Activated CD4-positive, alpha-beta T cell treated with anti-CD3 and anti-CD28 coated beads, Interleukin-2, Interleukin-6, amounts not matched to agents 100 ng/mL and 50 ng/mL, durations not matched to agents 16 hours and 8 hours (primary cell): Measurements from ENCODE around the gene SQSTM1.

ENCODE experiments used
- DNase-seq: peaks from one replicate; pipeline ENCODE4 v3.0.0-alpha.2; 2020

SQSTM1 gene

DNA sequence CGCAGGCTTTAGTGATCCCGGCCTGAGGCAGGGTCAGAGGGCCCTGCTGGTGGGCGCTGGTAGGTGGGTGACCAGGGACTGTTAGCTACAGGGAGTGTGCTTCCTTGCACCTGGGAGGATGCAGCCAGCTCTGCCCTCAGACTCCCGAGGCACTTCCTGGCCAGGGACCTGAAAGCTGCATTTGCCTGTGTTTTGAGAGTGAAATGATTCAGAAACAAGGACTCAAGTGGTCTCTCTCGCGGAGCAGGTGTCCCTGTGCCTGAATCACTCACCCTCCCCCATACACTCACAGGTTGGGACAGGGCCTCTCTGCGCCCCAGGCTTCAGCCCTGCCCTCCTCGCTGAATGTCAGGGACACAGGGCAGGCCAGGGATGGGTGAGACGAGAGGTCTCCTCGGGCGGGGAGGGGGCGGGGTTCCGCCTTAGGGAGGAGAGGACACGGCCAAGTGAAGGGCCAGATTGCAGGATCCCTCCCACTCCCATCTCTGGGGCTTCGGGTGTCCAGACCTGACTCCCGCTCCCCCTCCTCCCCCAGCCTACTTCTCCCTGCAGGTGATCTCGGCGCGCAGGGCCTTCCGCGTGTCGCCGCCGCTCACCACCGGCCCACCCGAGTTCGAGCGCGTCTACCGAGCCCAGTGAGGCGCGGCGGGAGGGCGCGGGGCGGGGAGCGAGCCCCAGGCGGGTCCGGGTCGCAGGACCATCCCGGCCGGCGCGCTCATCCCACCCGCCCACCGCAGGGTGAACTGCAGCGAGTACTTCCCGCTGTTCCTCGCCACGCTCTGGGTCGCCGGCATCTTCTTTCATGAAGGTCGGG is 25.4 kb upstream of the SQSTM1 start:
- no peak for DNase-seq

DNA sequence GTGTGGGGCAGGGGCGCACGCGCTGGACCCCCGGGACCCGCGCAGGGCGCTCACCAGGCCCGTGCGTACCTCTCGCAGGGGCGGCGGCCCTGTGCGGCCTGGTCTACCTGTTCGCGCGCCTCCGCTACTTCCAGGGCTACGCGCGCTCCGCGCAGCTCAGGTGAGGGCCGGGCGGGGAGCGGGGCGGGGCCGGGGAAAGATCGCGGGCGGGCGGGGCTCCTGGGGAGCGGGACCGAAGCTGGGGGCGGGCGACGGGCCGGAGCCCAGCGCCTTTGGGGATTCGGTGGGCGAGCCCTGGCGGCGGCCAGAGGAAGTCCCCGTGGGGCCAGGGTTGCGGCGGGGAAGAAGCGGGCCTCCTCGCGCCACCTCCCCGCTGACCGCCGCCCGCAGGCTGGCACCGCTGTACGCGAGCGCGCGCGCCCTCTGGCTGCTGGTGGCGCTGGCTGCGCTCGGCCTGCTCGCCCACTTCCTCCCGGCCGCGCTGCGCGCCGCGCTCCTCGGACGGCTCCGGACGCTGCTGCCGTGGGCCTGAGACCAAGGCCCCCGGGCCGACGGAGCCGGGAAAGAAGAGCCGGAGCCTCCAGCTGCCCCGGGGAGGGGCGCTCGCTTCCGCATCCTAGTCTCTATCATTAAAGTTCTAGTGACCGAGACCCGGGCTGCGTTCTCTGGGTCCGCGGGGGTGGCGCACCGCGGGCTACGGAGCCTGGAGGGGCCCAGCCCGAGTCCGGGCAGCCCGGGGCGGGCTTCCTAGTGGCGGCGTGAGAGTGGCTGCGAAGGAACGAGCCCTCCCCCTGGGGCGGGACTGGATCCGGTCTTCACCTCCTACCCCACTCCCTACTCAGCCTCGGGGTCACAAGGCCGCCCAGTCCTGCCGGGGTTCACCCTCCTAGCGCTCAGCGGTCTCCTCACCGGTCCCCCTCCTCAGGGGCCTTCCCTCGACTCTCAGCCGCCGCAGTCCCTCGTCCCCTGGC is 24.6 kb upstream of the SQSTM1 start:
- peak; percentile 75 for DNase-seq

DNA sequence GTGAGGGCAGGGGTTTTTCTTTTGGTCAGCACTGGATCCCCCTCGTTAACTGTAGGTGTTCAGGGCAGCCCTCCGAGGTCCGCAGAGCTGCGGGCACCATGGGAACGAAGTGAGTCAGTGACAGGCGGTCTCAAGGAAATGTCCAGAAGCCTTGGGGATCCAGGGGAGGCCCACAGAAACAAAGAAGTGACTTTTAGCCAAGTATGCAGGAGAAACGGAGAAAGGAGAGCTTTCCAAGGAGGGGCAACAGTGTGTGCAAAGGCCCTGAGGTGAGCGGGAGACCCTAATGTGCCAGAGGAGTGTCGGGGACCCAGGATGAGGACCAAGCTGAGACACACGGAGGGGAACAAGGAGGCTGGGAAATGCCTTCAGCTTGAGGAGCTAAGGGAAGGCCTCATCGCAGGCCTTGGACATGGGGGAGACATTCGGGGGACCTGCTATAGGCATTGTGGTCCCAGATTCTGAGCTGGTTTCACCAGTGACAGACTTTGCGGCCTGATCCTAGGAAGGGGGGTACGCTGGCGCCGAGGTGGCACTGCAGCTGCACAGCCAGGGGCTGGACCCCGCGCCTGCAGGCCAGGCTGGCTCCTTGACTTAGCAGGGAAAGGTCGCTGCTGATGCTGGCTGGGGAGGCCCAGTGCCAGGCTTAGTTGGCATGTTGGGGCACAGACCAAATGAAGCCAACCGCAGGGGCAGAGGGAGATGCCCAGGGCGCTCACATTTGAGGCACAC is 23.7 kb upstream of the SQSTM1 start:
- DNase-seq, result no peak

DNA sequence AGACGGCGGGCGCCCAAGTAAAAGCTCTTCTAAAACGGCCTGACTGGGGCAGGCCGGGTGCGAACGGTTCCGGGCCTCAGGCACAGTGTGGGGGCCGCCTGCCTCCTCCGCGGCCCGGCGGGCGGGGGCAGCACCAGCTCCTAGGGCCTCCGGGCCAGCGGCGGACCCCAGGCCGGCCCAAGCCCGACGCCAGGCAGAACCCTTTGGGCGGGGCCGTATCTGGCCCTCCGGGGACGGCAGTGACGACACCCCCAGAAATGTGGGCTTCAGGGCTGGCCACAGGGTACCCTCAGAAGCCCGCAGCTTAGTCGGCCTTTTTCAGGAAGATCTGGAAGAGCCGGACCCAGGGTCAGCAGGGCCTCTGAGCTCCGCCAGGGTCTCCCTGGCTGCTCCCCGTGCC is 23.0 kb upstream of the SQSTM1 start:
- no peak for DNase-seq

DNA sequence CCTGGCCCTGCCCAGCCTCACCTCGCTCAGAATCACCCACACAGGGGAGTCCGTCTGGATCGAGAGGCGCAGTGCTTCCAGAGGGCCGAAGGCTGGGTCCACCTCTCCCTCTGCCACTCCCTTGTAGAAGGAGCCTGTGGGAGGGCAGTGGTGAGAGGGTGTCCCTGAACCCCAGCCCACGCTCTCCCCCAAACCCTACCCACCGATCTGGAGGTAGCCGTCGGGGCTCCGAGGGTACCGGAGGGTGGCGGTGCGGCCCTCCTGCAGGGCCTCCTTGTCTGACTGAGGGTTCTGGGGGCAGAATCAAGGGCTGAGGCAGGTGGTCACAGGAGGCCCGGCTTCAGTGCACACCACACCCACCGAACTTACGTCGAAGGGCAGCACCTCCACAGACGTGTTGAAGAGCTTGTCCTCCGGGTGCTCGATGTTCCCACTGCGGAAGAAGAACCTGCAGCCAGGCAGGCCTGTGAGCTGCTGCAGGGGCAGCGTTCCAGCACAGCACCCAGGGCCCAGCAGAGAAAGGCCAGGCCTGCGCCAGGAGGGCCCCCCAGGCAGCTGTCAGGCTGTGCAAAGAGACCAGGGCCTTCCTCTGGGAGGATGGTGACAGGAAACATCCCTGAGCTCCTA is 22.4 kb upstream of the SQSTM1 start:
- DNase-seq, result no peak

DNA sequence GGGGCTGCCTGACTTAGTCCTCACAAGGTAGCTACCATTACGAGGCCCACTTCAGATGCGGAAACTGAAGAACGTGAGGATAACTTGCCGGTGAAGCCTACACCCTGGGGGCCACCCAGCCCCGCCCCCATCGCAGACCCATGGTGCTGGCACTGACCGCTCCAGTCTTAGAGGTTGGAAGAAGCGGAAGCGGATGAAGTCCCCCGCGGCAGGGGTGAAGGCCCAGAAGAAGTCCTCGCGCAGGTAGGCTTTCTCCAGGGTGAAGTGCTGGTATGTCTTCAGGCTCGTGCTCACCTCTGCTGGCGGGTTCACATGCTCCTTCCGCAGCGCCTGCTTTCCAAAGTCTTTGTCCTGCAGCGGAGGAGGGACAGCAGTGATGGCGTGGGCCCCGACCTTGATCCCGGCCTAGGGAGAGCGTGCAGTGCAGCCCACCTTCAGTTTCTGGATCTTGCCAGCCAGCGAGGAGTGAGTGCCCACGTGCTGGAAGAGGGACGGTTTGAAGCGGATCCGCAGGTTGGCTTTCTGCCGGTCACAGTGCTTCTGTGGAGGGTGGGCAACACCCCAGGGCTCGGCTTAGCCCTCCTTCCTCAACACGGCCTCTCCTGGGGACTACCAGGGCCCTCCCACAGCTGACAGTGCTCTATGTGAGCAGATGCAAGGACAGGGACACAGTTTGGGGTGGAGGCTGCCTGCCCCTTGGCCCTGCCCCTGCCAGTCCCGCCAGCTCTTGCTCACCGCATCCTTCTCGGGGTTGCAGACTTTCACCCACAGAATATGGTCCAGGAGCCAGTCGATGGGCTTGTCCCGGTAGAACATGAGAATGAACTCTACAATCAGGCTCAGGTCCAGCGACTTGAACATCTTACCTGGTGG is 21.7 kb upstream of the SQSTM1 start:
- no peak for DNase-seq

DNA sequence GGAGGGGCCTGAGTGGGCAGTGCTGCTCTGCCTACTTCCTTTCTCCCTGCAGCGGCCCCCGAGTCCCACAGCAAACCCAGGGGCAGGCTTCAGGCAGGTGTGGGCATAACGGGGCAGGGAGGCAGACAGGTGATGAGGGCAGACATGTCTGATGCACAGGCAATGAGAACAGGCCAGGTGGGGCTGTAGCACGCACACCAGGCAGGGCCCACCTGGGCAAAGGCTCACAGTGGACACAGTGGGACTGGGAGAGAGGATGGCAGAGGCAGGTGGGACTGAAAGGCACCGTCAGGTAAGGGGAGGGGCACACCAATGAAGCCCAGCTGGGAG is 21.1 kb upstream of the SQSTM1 start:
- no peak for DNase-seq

DNA sequence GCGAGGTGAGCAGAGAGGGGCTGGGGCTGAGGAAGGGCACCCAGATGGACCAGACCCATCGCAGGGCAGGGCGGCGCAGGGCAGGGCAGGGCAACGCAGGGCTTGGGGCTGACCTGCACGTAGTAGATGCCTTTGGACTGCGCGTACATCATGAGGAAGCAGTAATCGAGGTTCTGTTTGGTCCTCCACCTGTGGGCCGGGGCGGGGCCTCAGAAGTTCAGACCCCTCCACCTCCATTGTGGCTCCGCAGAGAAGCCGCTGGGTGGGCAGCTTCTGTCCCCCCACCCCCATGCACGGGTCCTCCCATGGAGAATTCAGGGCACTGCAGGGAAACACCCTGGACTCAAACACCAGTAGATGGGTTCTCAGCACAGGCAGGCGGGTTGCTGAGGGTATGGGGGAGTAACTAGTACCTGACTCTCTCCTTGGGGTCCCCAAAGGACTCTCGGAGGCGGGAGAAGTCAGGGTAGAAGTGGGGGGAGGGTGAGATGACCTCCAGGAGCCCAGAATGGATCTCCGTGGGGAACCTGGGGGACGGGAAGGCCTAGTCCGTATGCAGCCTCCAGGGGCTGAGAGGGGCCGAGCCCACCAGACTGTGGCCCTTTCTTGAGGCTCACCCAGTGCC is 20.5 kb upstream of the SQSTM1 start:
- no peak for DNase-seq

DNA sequence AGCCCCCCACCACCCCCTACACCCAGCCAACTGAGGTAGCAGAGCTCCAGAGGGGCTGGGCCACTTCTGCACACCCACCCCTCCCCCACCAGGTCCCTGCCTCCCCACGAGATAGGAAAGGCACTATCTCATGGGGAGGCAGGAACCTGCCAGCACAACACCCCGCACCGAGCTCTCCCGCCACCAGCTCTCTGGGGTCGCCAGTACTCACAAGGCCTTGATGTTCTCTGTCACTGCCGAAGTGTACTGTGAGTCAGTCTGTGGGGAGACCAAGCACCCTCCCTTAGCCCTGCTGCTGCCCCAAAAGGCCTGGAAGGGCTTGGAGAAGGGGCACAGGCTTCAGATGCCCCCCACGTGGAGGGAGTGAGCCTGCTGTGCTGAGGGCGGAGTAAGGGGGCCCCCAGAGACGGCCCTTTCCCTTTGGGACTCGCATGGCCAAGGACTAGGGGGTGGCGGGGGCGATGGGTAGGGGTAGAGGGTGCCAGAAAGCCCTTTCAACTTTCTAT is 20.0 kb upstream of the SQSTM1 start:
- DNase-seq, result no peak

DNA sequence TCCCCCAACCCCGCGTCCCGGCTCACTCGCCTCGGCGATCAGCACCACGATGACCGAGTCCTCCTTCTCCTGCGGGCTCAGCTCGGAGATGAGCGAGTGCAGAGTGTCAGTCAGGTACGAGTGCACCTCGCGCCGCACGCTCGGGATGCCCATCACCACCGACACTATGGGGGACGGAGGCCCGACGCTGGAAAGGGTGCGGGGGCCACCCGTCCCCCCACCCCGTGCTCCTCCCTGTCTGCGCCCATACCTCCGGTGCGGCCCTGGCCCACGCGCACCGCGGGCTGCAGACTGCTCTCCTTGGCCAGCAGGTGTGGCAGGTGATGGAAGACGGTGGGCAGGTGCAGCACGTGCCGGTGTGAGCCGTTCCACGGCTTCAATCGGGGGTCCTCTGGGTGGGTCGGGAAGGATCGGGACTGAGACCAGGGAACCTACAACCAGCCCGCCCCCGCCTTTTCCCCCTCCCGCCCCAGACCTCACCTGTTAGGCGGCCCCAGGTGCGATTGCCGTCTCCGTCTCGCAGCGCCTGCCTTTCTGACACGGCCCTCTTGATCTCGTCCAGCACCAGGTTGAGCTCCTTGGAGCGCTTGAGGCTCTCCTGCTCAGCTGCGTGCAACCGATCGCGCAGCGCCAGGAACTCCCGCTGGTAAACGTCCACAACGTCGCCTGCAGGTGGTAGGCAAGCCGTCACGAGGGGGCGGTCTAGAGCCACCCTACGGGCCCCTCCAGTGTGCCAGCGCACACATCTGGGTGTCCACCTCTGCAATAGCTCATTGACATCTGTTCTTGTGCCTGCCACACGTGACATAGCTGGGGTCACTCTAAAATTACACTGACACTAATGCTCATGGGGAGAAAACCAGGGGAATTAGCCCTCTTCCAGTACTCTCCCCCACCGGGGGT is 19.1 kb upstream of the SQSTM1 start:
- DNase-seq, result peak; percentile 88

DNA sequence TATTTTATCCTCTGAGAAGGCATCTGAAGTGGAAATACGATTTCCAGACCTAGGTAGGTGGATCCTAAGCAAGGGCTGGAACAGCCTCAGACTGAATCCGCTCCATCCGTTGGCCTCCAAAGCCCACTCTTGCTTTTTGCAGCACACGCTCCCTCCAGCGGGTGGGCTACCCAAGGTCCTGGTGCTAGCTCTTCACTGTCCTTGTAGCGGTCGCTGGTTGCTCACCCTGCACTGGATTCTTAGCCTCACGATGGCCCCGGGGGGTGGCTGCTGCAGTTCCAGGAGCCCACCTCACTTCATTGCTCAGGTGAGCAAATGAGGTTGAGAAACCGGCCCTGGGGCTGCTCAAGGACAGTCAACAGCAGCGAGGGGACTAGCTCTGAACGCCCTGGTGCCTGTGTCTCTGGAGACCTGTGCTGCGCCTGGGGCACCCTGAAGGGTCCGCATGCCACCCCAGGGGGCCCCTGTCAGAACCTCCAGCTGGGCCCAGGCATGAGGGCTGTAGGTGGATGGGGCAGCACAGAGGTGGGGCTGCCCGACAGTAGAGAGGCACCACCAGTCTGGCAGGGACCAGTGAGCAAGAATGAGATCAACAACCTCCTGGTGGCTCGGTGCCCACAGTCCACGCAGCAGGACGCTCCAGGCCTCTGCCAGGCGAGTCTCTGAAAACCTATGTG is 18.4 kb upstream of the SQSTM1 start:
- no peak for DNase-seq

DNA sequence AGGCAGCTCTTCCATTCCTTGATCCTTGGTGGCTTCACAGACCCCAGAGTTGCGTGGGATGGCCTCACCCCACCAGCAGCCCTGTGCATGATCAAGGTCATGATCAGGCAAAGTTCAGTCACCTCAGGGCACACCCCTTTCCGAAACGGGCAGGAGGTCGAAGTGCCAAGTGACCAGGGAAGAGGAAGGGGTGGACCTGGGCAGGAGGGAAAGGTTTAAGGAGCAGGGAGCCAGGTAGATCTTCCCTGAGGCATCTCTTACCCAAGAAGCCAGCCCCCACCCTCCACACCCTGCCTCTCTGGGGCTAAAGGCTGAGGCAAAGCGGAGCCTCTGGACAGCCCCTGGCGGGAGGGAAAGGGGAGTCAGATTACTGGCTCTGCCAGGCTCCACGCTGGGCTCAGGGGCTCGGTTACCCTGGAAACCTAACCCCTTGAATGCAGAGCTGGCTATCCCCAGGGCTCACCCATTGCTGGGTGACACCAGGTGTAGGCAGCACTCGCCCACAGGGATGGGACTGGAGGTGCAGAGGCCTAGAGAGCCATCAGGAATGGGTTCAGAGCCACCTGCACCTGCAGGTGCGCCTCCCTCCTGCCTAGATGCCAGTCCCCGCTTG is 17.6 kb upstream of the SQSTM1 start:
- DNase-seq, result no peak

DNA sequence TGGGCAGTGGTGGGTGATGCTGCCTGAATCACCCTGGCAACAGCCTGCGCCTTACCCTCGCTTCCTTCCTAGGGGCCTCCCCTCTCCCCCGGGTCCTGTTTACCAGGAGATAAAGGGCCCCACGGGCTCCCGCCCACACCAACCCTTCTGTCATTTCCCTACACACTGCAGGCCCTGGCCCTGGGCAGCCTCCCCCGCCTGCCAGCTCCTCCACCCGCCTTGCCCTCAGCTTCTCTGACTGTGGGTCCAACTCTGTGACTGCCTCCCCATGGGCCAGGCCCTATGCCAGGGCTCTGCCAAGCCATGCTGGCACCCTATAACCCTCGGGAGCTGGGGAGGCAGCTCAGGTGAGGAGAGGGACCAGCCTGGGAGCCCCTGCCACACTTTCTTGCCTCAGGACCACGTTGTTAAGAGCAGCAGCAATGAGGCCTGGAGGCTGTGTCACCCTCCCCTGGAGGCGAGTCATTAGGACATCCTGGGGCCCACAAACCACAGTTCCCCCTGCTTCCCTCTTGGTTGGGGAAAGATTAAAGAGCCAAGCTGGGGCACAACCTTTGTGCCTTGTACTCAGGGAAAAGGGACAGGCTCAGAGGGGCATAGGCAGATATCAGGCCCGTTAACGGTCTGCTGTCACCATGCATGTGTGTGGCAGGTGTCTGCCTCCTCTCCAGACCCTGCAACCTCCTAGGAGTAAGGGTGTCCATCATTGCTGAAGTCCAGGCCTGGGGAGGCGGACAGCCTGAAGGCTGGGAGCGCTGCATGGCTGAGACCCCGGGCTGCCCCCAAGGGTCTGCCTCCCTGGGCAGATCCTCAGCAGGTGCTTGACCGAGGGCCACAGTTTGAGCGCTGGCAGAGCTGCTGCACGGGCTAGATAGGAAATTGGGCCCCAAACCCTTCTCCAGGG is 16.8 kb upstream of the SQSTM1 start:
- DNase-seq, result peak; percentile 57

DNA sequence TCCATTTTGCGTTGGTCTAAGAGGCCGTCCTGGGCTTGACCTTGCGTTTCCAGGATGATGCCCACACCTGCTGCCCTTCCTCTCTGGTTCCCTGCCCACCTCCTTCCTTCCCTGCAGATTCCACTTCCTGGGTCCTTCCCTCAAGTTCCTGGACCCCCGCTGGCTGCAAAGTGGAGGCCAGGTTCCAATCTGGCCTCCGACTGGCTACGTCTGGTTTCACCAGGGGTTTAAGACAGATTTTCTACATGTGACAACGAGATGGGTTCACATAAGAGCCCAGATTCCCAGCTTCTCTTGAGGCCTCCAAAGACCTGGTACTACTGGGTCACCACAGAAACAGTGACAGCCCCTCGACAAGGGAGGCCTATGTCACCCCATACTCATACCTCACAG is 16.2 kb upstream of the SQSTM1 start:
- no peak for DNase-seq

DNA sequence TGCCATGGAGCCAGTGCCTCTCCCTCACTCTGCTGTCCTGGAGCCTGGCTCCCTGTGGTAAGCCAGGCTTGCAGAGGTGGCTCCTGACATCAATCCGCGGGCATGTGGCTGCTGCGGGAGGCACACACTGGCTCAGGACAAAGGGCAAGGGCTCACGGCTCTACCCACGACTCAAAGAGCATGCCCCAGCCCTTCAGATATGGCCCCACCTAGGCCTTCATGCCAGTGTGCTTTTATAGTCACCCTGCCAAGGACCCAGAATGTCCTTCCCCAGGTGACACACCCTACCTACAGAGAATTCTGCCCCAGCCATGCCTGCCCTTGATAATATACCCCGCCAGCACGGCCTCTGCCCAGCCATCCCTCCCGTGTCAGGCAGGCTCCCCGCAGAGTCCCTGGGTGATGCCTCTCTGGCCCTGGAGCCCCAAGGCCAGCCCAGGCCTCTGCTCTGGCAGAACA is 15.6 kb upstream of the SQSTM1 start:
- no peak for DNase-seq

DNA sequence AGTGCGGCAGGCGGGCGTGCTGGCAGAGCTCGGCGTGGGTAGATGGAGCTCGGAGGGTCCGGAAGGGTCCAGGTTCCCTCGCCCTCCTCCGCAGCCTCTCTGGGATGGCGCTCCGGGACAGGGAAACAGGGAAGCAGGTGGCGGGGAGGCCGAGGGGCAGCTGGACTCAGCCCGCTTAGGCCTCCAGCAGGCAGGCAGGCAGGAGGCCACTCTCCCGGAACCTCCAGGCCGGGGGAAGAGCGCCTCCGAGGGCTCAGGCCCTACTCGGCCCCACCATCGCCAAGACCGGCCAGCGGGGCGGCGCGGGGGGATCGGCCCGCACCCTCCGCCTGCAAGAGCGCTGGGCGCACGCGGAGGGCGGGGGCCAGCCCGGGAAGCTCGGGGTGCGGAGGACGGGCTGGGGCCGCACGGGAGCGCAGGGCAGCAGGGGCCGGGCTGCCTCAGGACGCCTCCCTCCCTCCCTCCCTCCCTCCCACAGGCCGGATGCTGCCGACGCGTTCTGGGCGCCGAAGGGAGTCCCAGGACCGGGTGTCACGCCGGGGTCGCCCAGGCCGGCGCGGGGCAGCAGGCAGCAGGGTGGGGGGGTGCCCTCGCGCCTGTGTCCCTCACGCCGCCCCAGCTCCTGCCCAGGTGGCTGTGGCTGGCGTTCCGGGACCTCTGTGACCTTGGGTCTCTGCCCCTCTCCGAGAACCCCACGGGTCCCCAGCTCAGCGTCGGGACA is 15.0 kb upstream of the SQSTM1 start:
- peak; percentile 60 for DNase-seq
